ENCODE data around the gene RNASE12.
"Not testable (repeated sequence)": the region's sequence is repeated elsewhere in the genome, so short reads cannot be mapped to it uniquely, and the experiment has no call there.

RNASE12 gene, protein sequence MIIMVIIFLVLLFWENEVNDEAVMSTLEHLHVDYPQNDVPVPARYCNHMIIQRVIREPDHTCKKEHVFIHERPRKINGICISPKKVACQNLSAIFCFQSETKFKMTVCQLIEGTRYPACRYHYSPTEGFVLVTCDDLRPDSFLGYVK

DNA sequence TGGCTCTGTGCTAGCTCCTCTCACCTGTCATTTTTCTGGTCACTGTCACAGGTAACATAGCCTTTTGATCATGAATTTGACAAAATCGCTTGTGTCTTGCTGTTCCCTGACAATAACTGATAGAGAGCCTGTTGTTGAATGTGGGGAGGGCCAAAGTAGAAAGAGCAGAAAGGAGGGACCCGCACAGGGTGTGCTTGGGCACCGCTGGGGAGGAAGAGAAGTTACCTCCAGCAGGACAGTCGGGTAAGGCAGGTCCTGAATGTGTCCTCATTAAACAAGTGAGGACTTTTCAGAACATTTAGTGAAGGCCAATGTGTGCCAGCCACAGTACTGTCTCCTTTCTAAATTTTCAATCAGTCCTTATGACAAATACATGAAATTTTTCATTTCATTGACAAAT lies at the start of gene RNASE12:
RNASE12 (minus strand) TSS at position 142 of the 400 bp plus-strand sequence. CDS start 653 bp downstream, outside the sequence.
- DNase-seq: no peak

DNA sequence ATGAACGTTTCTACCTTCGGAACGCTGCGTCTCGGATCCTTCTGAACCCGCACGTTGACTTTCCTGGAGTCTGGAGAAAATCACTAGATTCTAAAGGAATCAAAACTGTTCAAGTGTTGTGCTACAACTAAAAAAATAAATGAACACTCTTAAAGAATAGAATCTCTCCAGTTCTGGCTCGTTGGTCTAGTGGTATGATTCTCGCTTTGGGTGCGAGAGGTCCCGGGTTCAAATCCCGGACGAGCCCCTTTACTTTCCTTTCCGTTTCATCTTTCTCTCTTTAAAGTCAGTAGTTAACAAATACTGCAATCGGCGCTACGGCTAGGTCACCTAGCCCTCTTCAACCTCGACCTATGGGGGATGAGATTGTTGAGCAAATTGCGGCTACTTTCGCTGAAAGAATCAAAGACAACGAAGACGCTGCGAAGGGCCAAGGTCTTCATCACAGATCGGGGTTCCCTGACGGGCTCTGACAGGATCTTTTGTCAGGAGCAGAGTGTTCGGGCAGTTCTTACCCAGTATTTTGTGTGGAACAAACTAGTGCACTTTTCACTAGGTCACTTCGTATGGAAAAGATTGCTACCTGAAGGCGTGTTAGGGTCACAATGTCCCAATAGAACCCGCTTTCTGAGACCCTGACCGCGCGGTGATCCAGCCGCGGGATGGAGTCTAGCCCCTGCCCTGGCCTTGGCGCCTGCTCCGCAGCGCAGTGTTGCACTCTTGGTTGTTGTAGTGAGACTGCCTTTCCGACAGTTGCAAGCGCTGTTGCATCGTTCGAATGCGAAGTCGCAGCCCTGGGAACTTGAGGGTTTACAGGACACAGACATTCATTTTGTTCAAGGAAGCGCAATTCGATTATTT lies 41.9 kb upstream of the RNASE12 start:
- DNase-seq: peak; percentile 60

DNA sequence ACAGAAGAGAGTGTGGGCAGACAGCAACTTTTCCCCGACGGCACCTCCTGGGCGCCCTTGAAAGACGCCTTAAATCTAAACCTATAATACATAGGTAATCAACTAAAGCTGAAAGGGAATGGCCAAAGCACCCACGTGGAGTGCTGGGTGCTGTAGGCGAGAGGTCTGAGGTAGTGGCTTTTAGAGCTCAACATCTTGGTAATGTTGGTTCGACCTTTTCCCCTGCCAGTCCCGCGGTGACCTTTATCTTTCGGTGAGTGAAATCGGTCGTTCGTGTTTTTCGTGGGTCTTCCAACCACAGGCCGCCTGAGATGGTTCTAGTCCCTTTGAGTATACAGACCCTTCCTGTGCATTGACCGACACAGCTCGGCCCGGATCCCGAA lies 41.3 kb upstream of the RNASE12 start:
- DNase-seq: no peak

DNA sequence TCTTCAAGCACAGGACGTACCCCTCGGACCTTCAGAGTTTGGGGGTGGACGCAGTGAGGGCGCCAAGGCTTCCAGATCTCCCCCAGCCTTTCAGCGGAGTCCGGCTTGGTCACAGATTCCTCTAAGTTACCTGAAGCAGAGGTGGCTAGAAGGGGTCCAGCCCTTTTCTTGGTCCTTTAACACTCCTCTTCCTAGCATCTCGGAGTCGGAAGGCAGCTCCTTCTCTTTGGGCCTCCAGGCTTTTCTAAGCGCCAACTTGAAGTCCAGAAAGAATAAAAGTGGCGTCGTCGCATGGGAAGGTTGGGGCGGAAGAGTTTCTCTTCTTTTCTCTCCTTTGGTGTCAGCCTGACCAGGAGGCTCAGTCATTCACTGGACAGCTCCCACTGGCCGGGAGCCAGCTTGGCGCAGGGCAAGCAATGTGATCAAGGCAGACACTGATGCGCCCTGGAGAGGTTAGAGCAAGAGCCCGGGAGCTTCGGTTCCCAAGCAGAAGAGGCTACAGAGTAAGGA lies 40.8 kb upstream of the RNASE12 start:
- DNase-seq: no peak

DNA sequence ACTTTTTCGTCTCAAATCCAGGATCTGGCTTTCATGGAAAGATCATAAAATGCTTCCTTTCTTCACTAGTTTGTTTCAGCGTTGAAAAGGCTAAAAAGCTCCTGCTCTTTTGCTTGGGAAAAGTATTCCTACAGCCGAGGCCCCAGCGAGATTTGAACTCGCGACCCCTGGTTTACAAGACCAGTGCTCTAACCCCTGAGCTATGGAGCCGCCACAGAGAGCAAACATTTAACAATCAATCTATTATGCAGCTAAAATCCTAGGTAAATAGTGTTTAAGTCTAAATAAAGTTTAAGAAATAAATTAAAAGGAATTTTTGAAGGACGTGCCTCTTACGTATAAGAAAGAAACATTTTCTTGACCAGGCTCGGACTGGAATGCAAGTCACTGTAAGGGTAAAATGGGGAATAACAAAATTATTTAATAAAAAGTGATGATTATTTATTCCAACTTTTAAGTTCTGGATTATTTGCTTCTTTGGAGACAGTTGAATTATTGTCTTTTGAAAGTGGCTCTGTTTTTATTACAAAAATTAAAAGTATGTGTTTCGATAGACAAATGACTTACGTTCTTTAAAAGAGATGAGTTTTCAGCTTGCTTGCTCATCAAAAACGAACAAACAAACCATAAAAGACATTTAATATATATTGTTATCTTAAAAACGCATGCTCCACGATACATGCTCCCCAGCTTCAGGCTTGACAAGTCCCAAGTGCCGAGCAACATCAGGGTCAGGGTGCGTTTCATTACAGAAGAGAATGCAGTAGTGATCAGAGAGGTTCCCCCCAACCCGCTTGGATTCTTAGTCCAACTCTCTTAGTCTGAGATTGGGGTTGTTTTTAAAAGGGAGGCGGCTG lies 40.1 kb upstream of the RNASE12 start:
- peak; percentile 43 for DNase-seq

DNA sequence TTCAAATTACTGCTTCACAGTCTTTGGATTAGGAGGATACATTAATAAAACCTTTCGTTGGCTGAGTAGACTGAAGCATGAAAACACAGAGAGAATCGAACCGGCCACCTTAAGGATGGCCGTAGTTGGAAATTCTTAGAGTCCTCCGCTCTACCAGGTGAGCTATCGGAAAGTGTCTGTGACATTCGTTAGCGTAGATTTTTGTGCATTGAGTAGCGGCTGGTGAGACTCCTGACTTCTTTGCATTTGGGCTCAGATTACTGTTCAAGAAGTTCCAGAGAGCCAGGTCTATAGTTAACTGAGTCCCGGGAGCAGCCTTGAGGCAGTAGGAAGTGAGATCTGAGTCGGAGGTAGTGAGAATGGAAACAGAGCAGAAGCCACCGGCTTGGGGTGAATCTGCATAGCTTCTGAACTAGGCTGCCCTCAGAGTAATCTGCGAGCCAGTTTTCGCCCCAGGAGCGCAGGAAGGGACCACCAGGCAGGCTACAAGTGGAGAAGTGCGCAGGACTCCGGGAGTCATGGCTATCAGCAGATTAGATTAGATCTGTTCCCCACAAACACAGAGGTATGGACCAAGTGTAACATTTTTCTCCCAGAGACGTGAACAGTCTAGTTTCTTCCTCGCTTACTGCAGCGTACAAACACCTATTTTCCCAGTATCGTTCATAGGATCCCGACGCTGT lies 39.3 kb upstream of the RNASE12 start:
- peak; percentile 47 for DNase-seq

DNA sequence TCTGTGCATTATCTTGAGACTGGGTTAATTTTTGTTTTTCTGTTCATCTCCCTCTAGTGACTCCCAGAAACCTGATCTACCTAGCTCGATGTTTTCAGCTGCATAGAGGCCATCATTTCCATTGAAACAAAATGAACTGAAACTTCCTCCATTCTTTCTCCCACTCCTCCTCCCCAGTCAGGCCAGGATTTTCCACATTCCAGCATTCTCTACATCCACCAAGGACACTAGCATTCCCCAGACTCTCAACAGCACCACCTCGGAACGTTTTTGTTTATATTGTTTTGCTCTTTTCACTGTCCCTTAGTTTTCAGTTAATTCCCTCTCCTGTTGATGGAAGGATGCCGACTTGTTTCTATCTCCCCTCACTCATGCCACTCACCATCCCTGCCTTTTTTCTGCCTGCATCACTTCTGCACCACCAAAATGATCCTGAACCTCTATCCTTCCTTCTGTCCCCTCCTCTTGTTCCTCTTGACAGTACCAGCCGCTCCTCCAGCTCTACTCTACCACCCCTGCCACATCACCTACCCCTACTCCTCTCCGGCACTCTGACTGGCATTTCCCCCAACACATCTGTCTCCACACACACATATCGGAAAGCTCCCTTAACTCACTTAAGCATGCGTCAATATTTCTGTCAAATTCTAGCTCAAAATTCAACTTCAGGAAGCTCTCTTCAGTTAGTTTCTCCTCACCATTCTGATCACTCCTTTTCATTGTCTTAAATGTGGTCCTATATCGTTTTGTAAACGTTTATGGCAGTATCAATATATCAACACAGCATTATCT lies 37.1 kb upstream of the RNASE12 start:
- DNase-seq: no peak

DNA sequence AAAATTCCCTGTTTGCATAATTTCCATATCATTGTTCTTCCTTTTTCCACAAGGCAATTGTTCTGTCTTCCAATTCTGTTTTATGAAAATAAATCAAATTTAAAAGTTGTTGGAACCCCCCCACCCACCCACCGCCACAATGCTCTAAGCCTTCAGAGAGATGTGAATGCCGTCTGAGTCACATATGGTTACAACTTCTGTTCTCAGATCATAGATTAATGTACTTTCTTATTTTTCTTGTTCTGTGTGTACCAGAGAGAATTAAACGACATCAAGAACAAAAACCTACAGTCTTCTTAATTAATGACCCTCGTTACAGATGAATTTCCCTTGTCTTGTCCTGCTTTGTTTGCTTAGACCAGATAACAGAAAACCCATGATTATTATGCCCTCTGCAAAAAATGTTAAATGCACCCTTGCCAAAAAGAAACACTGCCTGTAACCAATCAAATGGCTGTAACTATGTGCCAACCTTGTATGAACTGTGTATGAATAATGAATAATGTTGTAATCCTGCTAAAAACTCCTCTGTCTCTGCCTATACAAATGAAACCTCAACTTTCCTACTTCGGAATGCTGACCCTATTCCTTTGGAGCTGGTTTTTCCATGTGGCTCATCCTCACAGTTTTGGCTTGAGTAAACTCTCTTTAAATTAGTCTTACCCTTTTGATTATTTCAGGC lies 36.3 kb upstream of the RNASE12 start:
- DNase-seq: no peak

DNA sequence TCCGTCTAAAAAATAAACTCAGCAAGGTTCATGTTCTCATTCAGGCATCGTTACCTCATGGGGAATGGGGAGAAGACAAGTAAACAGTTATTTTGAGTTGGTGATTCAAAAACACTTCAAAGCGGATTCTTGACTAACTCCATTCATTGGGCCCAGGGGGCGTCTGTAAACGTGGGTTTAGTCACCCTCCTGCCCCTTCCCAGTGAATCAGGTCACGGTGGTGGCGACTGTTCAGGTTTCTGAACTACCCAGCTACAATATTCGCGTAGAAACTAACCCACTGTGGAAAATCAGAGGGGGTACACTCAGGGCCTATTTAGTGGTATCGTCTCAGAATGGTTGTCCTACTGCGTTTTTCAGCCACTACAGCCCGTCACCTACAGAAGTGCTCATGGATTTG lies 35.1 kb upstream of the RNASE12 start:
- DNase-seq: no peak

DNA sequence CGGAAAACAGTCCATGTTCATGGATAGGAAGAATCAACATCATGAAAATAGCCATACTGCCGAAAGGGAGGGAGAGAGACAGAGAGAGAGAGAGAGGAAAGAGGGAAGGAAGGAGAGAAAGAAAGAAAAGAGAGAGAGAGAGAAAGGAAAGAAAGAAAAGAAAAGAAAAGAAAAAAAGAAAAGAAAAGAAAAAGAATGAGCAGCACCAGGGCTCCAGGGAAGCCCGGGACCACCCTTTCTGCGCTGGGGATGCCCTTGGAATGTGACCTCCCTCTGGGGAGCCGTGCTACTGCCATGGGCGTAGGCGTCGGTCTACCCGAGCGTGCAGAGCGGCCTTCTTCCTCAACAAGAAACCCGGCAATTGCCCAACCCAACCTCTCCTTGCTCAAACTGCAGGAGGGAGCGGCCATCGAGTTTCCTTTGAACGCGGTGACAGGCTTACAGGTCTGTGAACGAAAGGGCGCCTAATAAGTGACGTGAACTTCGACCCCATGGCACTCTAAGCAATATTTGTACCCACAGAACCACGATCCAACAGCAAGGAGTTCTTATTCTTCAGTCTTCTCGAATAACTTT lies 33.4 kb upstream of the RNASE12 start:
- peak; percentile 64 for DNase-seq

DNA sequence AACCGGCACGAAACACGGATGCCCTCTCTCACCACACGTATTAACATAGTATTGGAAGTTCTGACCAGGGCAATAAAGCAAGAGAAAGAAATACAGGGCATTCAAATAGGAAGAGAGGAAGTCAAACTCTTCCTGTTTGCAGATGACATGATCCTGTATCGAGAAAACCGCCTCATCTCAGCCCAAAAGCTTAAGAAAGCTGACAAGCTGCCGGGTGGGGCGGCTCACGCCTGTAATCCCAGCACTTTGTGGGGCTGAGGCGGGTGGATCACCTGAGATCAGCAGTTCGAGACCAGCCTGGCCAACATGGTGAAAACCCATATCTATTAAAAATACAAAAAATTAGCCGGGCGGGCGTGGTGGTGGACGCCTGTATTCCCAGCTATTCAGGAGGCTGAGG lies 32.6 kb upstream of the RNASE12 start:
- DNase-seq: no peak

DNA sequence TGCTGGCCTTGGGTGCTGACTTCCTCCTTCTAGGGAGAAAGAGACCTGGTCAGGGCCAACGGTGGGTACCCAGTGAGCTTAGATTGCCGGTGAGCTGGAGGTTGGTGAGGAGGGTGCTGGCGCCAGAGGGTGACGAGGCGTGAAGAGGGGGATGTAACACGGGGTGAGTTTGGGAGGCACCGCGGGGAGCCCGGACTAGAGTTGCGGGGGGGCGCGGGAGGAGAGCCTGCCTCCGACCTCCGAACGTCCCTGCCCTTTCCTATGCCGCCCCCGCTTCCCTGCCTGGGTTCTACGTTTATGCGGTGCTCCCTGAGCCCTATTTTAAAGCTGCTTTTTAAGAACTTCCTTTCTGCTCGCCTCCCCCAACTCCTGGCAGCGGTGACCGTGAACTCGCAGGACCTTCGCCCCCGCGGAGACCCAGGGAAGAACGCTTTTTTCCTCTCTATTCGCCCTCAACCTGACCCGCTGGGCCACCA lies 31.7 kb upstream of the RNASE12 start:
- DNase-seq: no peak

DNA sequence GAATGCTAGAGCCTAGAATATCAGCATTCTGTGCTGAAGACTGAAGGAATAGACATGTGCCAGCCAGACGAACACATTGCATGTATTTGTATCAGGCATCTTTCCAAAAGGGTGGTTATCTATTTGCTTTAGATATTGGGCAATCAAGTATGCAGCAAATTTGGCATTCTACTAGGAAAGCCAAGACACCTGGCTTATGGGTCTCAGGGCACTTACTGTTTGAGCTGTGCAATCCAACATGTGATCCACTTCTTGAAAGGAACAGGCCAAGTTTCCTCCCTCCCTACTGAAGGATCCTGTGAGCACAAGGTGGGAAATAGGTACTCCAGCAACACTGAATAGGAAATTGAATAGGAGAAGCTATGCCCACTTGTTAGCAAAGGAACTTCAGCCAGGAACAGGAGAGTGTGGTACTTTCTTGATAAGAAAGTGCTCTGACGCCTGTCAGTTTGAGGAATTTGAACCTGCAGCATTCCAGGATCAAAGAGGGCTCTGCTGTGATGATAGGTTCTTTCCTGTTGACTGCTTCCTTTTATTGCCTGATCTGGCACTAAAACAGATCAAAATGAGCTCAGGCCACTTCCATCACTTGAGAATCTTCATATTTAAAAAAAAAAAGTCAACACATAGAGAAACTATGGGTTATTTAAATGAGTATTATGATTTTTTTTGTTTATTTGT lies 29.8 kb upstream of the RNASE12 start:
- no peak for DNase-seq

DNA sequence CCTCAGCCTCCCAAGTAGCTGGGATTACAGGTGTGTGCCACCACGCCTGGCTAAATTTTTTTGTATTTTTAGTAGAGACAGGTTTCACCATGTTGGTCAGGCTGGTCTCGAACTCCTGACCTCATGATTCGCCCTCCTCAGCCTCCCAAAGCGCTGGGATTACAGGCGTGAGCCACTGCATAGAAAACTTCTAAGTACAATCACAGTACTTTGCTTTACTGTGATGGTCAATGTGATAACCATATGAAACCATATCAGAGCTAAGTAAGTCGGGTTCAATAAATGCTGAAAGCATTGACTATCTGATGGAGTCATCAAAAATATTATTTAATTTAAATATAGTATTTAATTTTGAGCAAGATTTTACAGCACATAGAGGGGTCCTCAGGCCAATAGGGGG lies 28.5 kb upstream of the RNASE12 start:
- DNase-seq: not testable (repeated sequence)

DNA sequence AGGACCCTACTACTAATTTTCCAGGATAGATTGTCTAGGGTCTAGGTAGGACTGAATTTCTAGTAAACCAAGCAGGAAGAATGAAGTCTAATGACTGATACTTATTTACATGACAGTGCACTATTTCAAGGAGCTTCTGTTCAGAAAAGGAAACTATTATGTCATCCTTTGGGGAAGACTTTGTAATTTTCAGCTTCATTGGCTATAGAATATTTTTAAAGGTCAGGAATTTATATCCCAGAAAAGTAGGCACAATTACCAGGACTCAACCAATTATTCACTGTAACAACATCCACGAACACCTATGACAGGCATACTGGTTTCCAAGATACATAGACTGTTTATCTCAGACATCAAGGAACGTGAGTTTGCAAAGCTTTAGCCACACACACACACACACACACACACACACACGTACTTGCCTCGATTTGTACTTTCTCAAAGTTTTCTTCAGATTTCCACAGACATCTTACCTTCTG lies 27.1 kb upstream of the RNASE12 start:
- no peak for DNase-seq

DNA sequence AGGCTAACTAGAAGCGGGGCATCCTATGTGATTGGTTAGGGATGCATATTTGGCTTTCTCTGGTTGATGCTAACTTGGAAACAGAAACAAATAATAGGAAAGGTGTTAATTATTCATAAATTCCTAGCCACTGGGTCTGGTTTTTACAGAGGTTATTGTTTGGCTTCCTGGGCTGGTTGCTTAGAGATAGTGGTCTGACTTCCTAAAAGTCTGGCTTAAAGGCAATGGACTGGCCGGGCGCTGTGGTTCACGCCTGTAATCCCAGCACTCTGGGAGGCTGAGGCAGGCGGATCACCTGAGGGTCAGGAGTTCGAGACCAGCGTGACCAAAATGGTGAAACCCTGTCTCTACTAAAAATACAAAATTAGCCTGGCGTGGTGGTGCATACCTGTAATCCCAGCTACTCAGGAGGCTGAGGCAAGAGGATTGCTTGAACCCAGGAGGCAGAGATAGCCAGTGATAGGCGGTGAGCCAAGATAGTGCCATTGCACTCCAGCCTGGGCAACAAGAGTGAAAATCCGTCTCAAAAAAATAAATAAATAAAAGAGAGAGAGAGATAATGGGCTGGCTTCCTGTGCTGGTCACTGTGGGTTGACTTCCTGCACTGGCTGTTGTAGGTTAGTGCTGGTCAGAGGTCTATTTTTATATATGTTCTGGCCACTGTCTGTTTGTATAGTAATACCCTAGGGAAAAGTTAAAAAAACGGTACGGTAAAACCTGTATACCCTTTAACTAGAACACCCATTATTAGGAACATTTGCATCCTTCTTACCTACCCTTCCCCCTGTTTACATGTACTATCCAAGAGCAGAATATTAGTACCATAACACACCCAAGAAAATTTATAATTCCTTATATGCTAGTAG lies 26.2 kb upstream of the RNASE12 start:
- DNase-seq: no peak

DNA sequence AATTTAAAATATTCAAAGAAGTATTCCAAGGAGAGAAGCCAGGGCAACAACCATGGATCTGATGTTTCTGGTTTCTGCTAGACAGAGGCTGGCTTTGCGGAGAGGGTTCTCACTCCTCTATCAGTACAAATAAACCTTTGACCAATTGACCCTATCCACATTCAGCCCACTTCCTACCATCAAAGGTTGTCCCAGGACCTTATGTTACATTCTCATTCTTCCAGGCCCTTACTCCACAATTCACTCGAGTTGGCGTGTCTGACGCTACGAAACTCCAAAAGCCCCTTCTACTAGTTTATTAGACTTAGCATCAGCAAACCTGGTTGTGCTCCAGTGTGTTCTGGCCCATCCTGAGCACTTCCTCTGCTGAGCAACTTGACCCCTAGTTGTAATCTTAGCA lies 24.8 kb upstream of the RNASE12 start:
- no peak for DNase-seq

DNA sequence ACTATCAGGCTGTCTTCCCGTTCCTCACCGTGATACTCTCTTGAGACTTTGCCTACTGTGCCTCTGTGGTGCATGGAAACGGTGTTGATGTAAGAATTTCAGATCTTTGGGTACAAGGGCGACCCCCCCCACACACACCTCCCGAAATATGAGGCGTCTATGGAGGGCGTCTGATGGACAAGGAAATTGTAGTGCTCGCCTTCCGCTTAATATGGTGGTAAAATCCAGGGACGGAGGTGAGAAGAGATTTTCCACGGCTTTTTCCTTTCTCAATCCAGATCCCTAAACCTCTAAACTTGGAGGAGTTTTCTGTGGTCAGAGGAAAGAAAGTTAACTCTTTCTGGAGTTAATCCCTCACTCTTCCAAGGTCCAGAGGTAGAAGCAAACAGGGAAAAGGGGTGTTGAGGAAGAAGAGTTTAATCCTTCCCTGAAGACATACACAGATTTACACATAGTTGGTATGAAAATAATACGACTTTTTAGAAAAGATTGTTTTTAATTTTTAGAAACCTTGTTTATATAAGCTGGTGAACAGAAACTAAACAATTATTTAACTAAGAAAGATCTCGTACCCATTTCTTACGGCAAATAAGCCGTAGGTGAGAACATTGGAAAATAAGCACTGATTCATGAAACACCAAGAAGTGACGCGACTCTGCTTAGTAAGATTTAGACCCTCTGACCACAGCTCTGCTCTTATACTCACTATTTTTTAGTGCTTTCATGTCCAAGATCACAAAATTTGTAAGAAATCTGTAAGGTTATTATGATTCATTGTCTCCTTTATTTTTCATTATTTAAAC lies 23.1 kb upstream of the RNASE12 start:
- peak; percentile 24 for DNase-seq

Measured in CD4-positive, alpha-beta T cell treated with Interferon gamma for 1 hour (primary cell).